NCI-H345 treated with DMSO at 0.1 percent for 48 hours (cell line): ENCODE data around the gene FAM120B.
A peak's percentile ranks its signal among the peaks of the same experiment; 100 is the strongest.

Experiments
- DNase-seq: peaks from one replicate; lab custom pipeline; 2025; ENCODE audit not compliant: unreplicated experiment; lab: John Stamatoyannopoulos, UW

FAM120B gene

GRCh38 chr6:170271771-170272314 is 34.7 kb upstream of the FAM120B start:
- DNase-seq, result no peak

- DNase-seq, result no peak
Observed at GRCh38 chr6:170272341-170273065, 34.1 kb upstream of the FAM120B start.

GRCh38 chr6:170273191-170273590 is 33.4 kb upstream of the FAM120B start:
- DNase-seq, result no peak

- DNase-seq, result no peak
Observed at GRCh38 chr6:170273681-170274080, 32.9 kb upstream of the FAM120B start.

GRCh38 chr6:170274713-170275560 is 31.6 kb upstream of the FAM120B start:
- no peak for DNase-seq

GRCh38 chr6:170276369-170277057 is 30.0 kb upstream of the FAM120B start:
- DNase-seq, result no peak

GRCh38 chr6:170277893-170278742 is 28.4 kb upstream of the FAM120B start:
- DNase-seq, result no peak

- no peak for DNase-seq
Observed at GRCh38 chr6:170278743-170279094, 27.8 kb upstream of the FAM120B start.

GRCh38 chr6:170279426-170279825 is 27.1 kb upstream of the FAM120B start:
- no peak for DNase-seq

- peak; percentile 78 for DNase-seq
Observed at GRCh38 chr6:170279977-170280688, 26.4 kb upstream of the FAM120B start.

- DNase-seq, result no peak
Observed at GRCh38 chr6:170280689-170281045, 25.9 kb upstream of the FAM120B start.

GRCh38 chr6:170281331-170282292 is 24.9 kb upstream of the FAM120B start:
- DNase-seq, result no peak

- no peak for DNase-seq
Observed at GRCh38 chr6:170282512-170283158, 23.9 kb upstream of the FAM120B start.

- no peak for DNase-seq
Observed at GRCh38 chr6:170283212-170284081, 23.1 kb upstream of the FAM120B start.

- no peak for DNase-seq
Observed at GRCh38 chr6:170284126-170284773, 22.3 kb upstream of the FAM120B start.

GRCh38 chr6:170284866-170285469 is 21.6 kb upstream of the FAM120B start:
- DNase-seq, result no peak

- no peak for DNase-seq
Observed at GRCh38 chr6:170285482-170285881, 21.1 kb upstream of the FAM120B start.
